IMR-90 (cell line): ENCODE measurements around the gene AJAP1. TPM values are rescaled to one million over a fixed set of nuclear protein-coding genes. Genes with fewer than 3 reads are reported as not detected.

Experiments used
- ATAC-seq: fragments of 200-7000 bp; cut with Tn5 transposase; 2 replicates; pipeline ENCODE4 v1.9.1; 2020; ENCODE audit warnings: low read depth, mild to moderate bottlenecking, moderate library complexity
- BruUV-seq: library from RNA; stranded (reverse); fragments of 400-500 nt; replicated peaks from 2 replicates; lab custom pipeline; 2021; lab: Mats Ljungman, UMichigan
- CTCF ChIA-PET: fragments of 300-600 bp; formaldehyde crosslinking; extraction: SDS; loops from one replicate; lab custom pipeline; 2021; ENCODE audit warnings: antibody characterized with exemption; lab: Yijun Ruan, JAX
- POLR2A ChIA-PET: fragments of 300-600 bp; sonication (Branson Sonifier 250); formaldehyde crosslinking; loops from one replicate; lab custom pipeline; 2022; ENCODE audit warnings: antibody characterized with exemption; ENCODE audit not compliant: unreplicated experiment; lab: Charles Lee
- DNase-seq: peaks from one replicate; pipeline ENCODE4 v3.0.0; 2013
- H2AFZ ChIP-seq: replicated peaks from 2 replicates; pipeline ENCODE3; 2013; ENCODE audit warnings: low read length, mild to moderate bottlenecking; ENCODE audit not compliant: poor library complexity
- H2AK5ac ChIP-seq: 2 replicates; pipeline ENCODE4 v1.6.1; 2013; ENCODE audit warnings: low read depth, low read length, inconsistent platforms
- H2AK9ac ChIP-seq: replicated peaks from 2 replicates; pipeline ENCODE3; 2013; ENCODE audit warnings: mild to moderate bottlenecking, low read depth, low read length, moderate library complexity; ENCODE audit not compliant: poor library complexity
- H2BK120ac ChIP-seq: 2 replicates; pipeline ENCODE4 v1.6.1; 2013; ENCODE audit warnings: low read depth, low read length, inconsistent platforms
- H2BK15ac ChIP-seq: 3 replicates; pipeline ENCODE4 v1.6.1; 2013; ENCODE audit warnings: low read depth, low read length, inconsistent platforms
- H2BK20ac ChIP-seq: 2 replicates; pipeline ENCODE4 v1.6.1; 2013; ENCODE audit warnings: low read depth, mild to moderate bottlenecking, inconsistent platforms, low read length, moderate library complexity
- H2BK5ac ChIP-seq: 2 replicates; pipeline ENCODE4 v1.6.1; 2013; ENCODE audit warnings: mild to moderate bottlenecking, low read depth, low read length, inconsistent platforms; ENCODE audit not compliant: poor library complexity, severe bottlenecking
- H3K14ac ChIP-seq: replicated peaks from 2 replicates; pipeline ENCODE4 v1.6.1; 2013; ENCODE audit warnings: low read depth, low read length, inconsistent platforms
- H3K18ac ChIP-seq: 2 replicates; pipeline ENCODE4 v1.6.1; 2013; ENCODE audit warnings: low read depth, low read length, control low read depth
- H3K23ac ChIP-seq: 2 replicates; pipeline ENCODE4 v1.6.1; 2013; ENCODE audit warnings: low read depth, low read length, inconsistent platforms
- H3K27ac ChIP-seq: 2 replicates; pipeline ENCODE4 v1.5.1; 2013; ENCODE audit warnings: mild to moderate bottlenecking, control low read depth, low read length; ENCODE audit not compliant: insufficient read depth
- H3K27me3 ChIP-seq: 2 replicates; pipeline ENCODE4 v1.6.1; 2013; ENCODE audit warnings: low read length; ENCODE audit not compliant: control insufficient read depth, insufficient read depth
- H3K36me3 ChIP-seq: 2 replicates; pipeline ENCODE4 v1.6.1; 2013; ENCODE audit warnings: low read length, mixed read lengths; ENCODE audit not compliant: control insufficient read depth, insufficient read depth
- H3K4ac ChIP-seq: 2 replicates; pipeline ENCODE4 v1.6.1; 2013; ENCODE audit warnings: low read depth, low read length, inconsistent platforms
- H3K4me1 ChIP-seq: 2 replicates; pipeline ENCODE4 v1.6.1; 2013; ENCODE audit warnings: low read length, mixed read lengths; ENCODE audit not compliant: control insufficient read depth, insufficient read depth
- H3K4me2 ChIP-seq: 2 replicates; pipeline ENCODE4 v1.6.1; 2013; ENCODE audit warnings: low read depth, mild to moderate bottlenecking, control low read depth, low read length, moderate library complexity
- H3K4me3 ChIP-seq: 2 replicates; pipeline ENCODE4 v1.5.1; 2013; ENCODE audit warnings: low read depth, mild to moderate bottlenecking, control low read depth, low read length, moderate library complexity; ENCODE audit not compliant: insufficient read depth
- H3K56ac ChIP-seq: 2 replicates; pipeline ENCODE4 v1.6.1; 2013; ENCODE audit warnings: low read length, inconsistent platforms; ENCODE audit not compliant: insufficient read depth; ENCODE audit errors: extremely low read depth
- H3K79me1 ChIP-seq, 2 experiments: 2 replicates each; pipeline ENCODE4 v1.6.1; 2013; ENCODE audit warnings: low read length in 2 of 2, inconsistent platforms in 1 of 2, low read depth in 1 of 2
- H3K9ac ChIP-seq: 2 replicates; pipeline ENCODE4 v1.6.1; 2013; ENCODE audit warnings: low read depth, low read length, control low read depth
- H3K9me1 ChIP-seq: 2 replicates; pipeline ENCODE4 v1.6.1; 2013; ENCODE audit warnings: low read length, inconsistent platforms; ENCODE audit not compliant: insufficient read depth
- H3K9me3 ChIP-seq: 2 replicates; pipeline ENCODE4 v1.6.1; 2013; ENCODE audit warnings: low read length; ENCODE audit not compliant: control insufficient read depth, insufficient read depth
- H4K20me1 ChIP-seq: 2 replicates; pipeline ENCODE4 v1.6.1; 2013; ENCODE audit warnings: low read length, inconsistent platforms; ENCODE audit not compliant: insufficient read depth
- H4K5ac ChIP-seq: 2 replicates; pipeline ENCODE4 v1.6.1; 2013; ENCODE audit warnings: mild to moderate bottlenecking, low read depth, low read length, control low read depth
- H4K8ac ChIP-seq, 2 experiments: 2 replicates each; pipeline ENCODE4 v1.6.1; 2013; ENCODE audit warnings: low read depth in 2 of 2, low read length in 2 of 2, control low read depth in 1 of 2, inconsistent platforms in 1 of 2
- H4K91ac ChIP-seq: 2 replicates; pipeline ENCODE4 v1.6.1; 2013; ENCODE audit warnings: low read depth, low read length, inconsistent platforms; ENCODE audit not compliant: insufficient read depth
- MXI1 ChIP-seq: IDR thresholded peaks from 2 replicates; pipeline ENCODE4 v1.6.1; 2012; ENCODE audit warnings: low read depth, mild to moderate bottlenecking, low read length, moderate library complexity, borderline replicate concordance
- POLR2A ChIP-seq: IDR thresholded peaks from 2 replicates; pipeline ENCODE4 v1.6.1; 2012; ENCODE audit warnings: mild to moderate bottlenecking, low read depth, low read length
- RAD21 ChIP-seq: IDR thresholded peaks from 2 replicates; pipeline ENCODE4 v1.6.1; 2012; ENCODE audit warnings: low read length, improper control_type of control experiment
- WGBS, 2 experiments: methylation state at CpG; one replicate each; pipeline versions ENCODE4 v1.1.5 to v1.1.7; 2013; ENCODE audit warnings: missing lambda C conversion rate in 2 of 2; ENCODE audit not compliant: insufficient read length in 1 of 2; ENCODE audit errors: extremely low coverage in 2 of 2; 5-methylcytosine and 5-hydroxymethylcytosine counted together
- dilution Hi-C: fragments of 300-500 bp; cut with HindIII; formaldehyde crosslinking; loops from one replicate; pipeline ENCODE4 v1.14.3; 2018; ENCODE audit warnings: low sequenced_read_pairs; ENCODE audit not compliant: unreplicated experiment
- in situ Hi-C: fragments of 300-500 bp; cut with MboI; formaldehyde crosslinking; loops from 3 replicates; pipeline ENCODE4 v1.14.3; 2019; ENCODE audit warnings: low sequenced_read_pairs, inconsistent platforms, mixed read lengths
- intact Hi-C: fragments of 100-400 bp; cut with micrococcal nuclease; formaldehyde crosslinking; loops from 2 replicates; pipeline ENCODE4 v1.10.0; 2022
- polyA plus RNA-seq, 3 experiments: library from polyadenylated mRNA; depleted of rRNA; stranded (reverse); fragments of >200 nt; gene quantifications; 2 replicates each; pipeline ENCODE4 v1.2.3, GENCODE V29; 2012; ENCODE audit warnings: low replicate concordance in 1 of 3
- total RNA-seq: library from RNA; depleted of rRNA; stranded (reverse); fragments of >200 nt; gene quantifications from 2 replicates; pipeline ENCODE4 v1.2.3, GENCODE V29; 2012

Gene AJAP1
- total and polyA plus RNA-seq, 2 of the 4 experiments (the other 2 are of a cell fraction): under 0.01 to 0.02 TPM

GRCh38 chr1:4670265-4670664 lies 15.9 kb downstream of the AJAP1 start:
- no TSS peak for BruUV-seq
- no peak overlapping the region for H4K8ac ChIP-seq
- intact Hi-C loops (no loop called here), dilution Hi-C loops (no loop called here), in situ Hi-C loops (loop anchor here (25.0 kb wide), 1 partner anchor 1292 kb away; no protein-coding TSS in a partner anchor)
- no peak overlapping the region for H3K14ac ChIP-seq
- H2AFZ ChIP-seq: no peak overlapping the region
- no peak overlapping the region for H3K27ac ChIP-seq
- H2BK120ac ChIP-seq: no peak overlapping the region
- H2BK15ac ChIP-seq: no peak overlapping the region
- no peak overlapping the region for H3K18ac ChIP-seq
- H3K27me3 ChIP-seq: no peaks in the 10 kb centered on the region
- no peak overlapping the region for H3K23ac ChIP-seq
- no peak overlapping the region for H3K4me3 ChIP-seq
- no peaks in the 10 kb centered on the region for H4K20me1 ChIP-seq
- no peak overlapping the region for H3K4ac ChIP-seq
- no peak overlapping the region for H3K4me2 ChIP-seq
- H4K91ac ChIP-seq: no peak overlapping the region
- DNase-seq (no peak), ATAC-seq (no peak)
- no peak overlapping the region for H2AK5ac ChIP-seq
- 31% methylated on average over 2 of the region's 4 CpGs; no CpG with 5 or more reads in 1 of the 2 experiments for WGBS, 2 experiments
- POLR2A ChIA-PET: no interaction called here
- H4K5ac ChIP-seq: no peak overlapping the region
- peaks cover 34% of the 10 kb centered on the region for H3K9me3 ChIP-seq
- CTCF ChIA-PET: no interaction called here
- H2BK20ac ChIP-seq: no peak overlapping the region
- no peaks in the 10 kb centered on the region for H3K36me3 ChIP-seq
- H2AK9ac ChIP-seq: no peak overlapping the region
- TF ChIP-seq POLR2A (no peak), MXI1 (no peak), RAD21 (no peak)
- H2BK5ac ChIP-seq: no peak overlapping the region
- H3K9me1 ChIP-seq: no peaks in the 10 kb centered on the region
- H3K4me1 ChIP-seq: no peaks in the 10 kb centered on the region
- H3K79me1 ChIP-seq: no peaks in the 10 kb centered on the region
- no peak overlapping the region for H3K56ac ChIP-seq
- H3K9ac ChIP-seq: no peak overlapping the region
